COLO829 (cell line): ENCODE results near the gene PEX14.
"Not testable (repeated sequence)": the region's sequence is repeated elsewhere in the genome, so short reads cannot be mapped to it uniquely, and the experiment has no call there.

Source experiments
- DNase-seq: peaks from one replicate; pipeline ENCODE4 v3.0.0; 2012; ENCODE audit warnings: low spot score

Gene PEX14

GRCh38 chr1:10474613-10475507, at the start of gene PEX14:
TSS of gene PEX14 (plus strand) at chr1:10474950. CDS start at chr1:10474967, 17 bp downstream.
- DNase-seq, result peak; percentile 86

GRCh38 chr1:10425826-10426534, 48.8 kb upstream of the PEX14 start:
- not testable (repeated sequence) for DNase-seq

- DNase-seq, result not testable (repeated sequence)
Measured at GRCh38 chr1:10426535-10426848, 48.3 kb upstream of the PEX14 start.

GRCh38 chr1:10428984-10429383, 45.8 kb upstream of the PEX14 start:
- DNase-seq, result no peak

- peak; percentile 13 for DNase-seq
Measured at GRCh38 chr1:10429868-10430215, 44.9 kb upstream of the PEX14 start.

GRCh38 chr1:10430216-10431069, 44.3 kb upstream of the PEX14 start, which contains the start of gene CENPS:
TSS of gene CENPS (plus strand) at chr1:10430433. CDS start at chr1:10430518, 85 bp downstream.
- DNase-seq, result peak; percentile 87

- peak; percentile 2 for DNase-seq
Measured at GRCh38 chr1:10431070-10431730, 43.5 kb upstream of the PEX14 start.

- no peak for DNase-seq
Measured at GRCh38 chr1:10432910-10433700, 41.6 kb upstream of the PEX14 start.

GRCh38 chr1:10433790-10434189, 41.0 kb upstream of the PEX14 start:
- no peak for DNase-seq

- DNase-seq, result no peak
Measured at GRCh38 chr1:10434590-10434989, 40.2 kb upstream of the PEX14 start.

GRCh38 chr1:10437052-10437451, 37.7 kb upstream of the PEX14 start:
- no peak for DNase-seq

GRCh38 chr1:10438677-10439163, 36.0 kb upstream of the PEX14 start:
- no peak for DNase-seq

- DNase-seq, result no peak
Measured at GRCh38 chr1:10440305-10440704, 34.4 kb upstream of the PEX14 start.

GRCh38 chr1:10440794-10441193, 34.0 kb upstream of the PEX14 start:
- no peak for DNase-seq

- DNase-seq, result no peak
Measured at GRCh38 chr1:10444248-10444647, 30.5 kb upstream of the PEX14 start.

- no peak for DNase-seq
Measured at GRCh38 chr1:10444795-10445397, 29.9 kb upstream of the PEX14 start.

GRCh38 chr1:10446790-10447422, 27.8 kb upstream of the PEX14 start:
- DNase-seq, result no peak

GRCh38 chr1:10449751-10450150, 25.0 kb upstream of the PEX14 start, which contains the start of gene CORT:
TSS of gene CORT (plus strand) at chr1:10450031. CDS start at chr1:10450224, 193 bp downstream.
- no peak for DNase-seq

- DNase-seq, result no peak
Measured at GRCh38 chr1:10450156-10450814, 24.5 kb upstream of the PEX14 start.
